Panc1 (cell line): ENCODE data around the gene SIM2. TPM values are rescaled to one million over a fixed set of nuclear protein-coding genes. Genes with fewer than 3 reads are reported as not detected.

Source experiments
- ATAC-seq: fragments of 200-7000 bp; cut with Tn5 transposase; 2 replicates; pipeline ENCODE4 v1.9.1; 2020; ENCODE audit warnings: mild to moderate bottlenecking, moderate library complexity
- BruUV-seq: library from RNA; stranded (reverse); fragments of 400-500 nt; replicated peaks from 2 replicates; lab custom pipeline; 2021; lab: Mats Ljungman, UMichigan
- CTCF ChIA-PET: fragments of 300-600 bp; sonication (Branson Sonifier 250); formaldehyde crosslinking; loops from one replicate; lab custom pipeline; 2022; ENCODE audit warnings: antibody characterized with exemption; lab: Charles Lee
- POLR2A ChIA-PET: fragments of 300-600 bp; sonication (Branson Sonifier 250); formaldehyde crosslinking; loops from one replicate; lab custom pipeline; 2022; ENCODE audit warnings: antibody characterized with exemption; lab: Charles Lee
- DNase-seq: peaks from one replicate; pipeline ENCODE4 v3.0.0-alpha.2; 2010; ENCODE audit warnings: low read depth, low spot score
- H3K27ac ChIP-seq: 2 replicates; pipeline ENCODE4 v1.5.1; 2011; ENCODE audit warnings: mild to moderate bottlenecking, low read length, inconsistent platforms
- H3K27me3 ChIP-seq: fragments of 200-500 bp; sonication (Bioruptor generic); 2 replicates; pipeline ENCODE4 v1.6.0; 2014; ENCODE audit warnings: low read length, inconsistent platforms; ENCODE audit not compliant: control insufficient read depth, insufficient read depth
- H3K36me3 ChIP-seq: fragments of 200-500 bp; sonication (Bioruptor generic); 2 replicates; pipeline ENCODE4 v1.5.1; 2014; ENCODE audit warnings: inconsistent platforms, mild to moderate bottlenecking, low read length, moderate library complexity; ENCODE audit not compliant: control insufficient read depth, insufficient read depth
- H3K4me1 ChIP-seq: 2 replicates; pipeline ENCODE4 v1.5.1; 2011; ENCODE audit warnings: inconsistent platforms, mild to moderate bottlenecking, low read length, moderate library complexity; ENCODE audit not compliant: control insufficient read depth, insufficient read depth
- H3K4me3 ChIP-seq, 2 experiments: 2 replicates each; pipeline ENCODE4 v1.5.1; 2011 to 2012; ENCODE audit warnings: low read depth in 2 of 2, low read length in 2 of 2, mild to moderate bottlenecking in 2 of 2, inconsistent platforms in 1 of 2, moderate library complexity in 1 of 2
- H3K9me3 ChIP-seq: fragments of 200-500 bp; sonication (Bioruptor generic); 2 replicates; pipeline ENCODE4 v1.5.1; 2014; ENCODE audit warnings: low read depth, mild to moderate bottlenecking, inconsistent platforms, low read length, moderate library complexity; ENCODE audit not compliant: control insufficient read depth, insufficient read depth
- CTCF ChIP-seq: fragments of 450-650 bp; IDR thresholded peaks from 2 replicates; pipeline ENCODE4 v1.5.1; 2017; ENCODE audit warnings: mild to moderate bottlenecking
- POLR2AphosphoS5 ChIP-seq: IDR thresholded peaks from 2 replicates; pipeline ENCODE4 v1.6.1; 2012; ENCODE audit warnings: mild to moderate bottlenecking, low read depth, low read length, moderate library complexity
- REST ChIP-seq, 2 experiments: IDR thresholded peaks; 2 replicates each; pipeline ENCODE4 v1.6.1; 2011 to 2012; ENCODE audit warnings: low read depth in 2 of 2, control low read depth in 1 of 2, low read length in 1 of 2, mild to moderate bottlenecking in 1 of 2, moderate library complexity in 1 of 2; ENCODE audit not compliant: insufficient read depth in 1 of 2
- SIN3A ChIP-seq: IDR thresholded peaks from 2 replicates; pipeline ENCODE4 v1.6.1; 2012; ENCODE audit warnings: low read depth, mild to moderate bottlenecking, low read length, moderate library complexity, borderline replicate concordance; ENCODE audit not compliant: insufficient read depth
- TCF7L2 ChIP-seq: IDR thresholded peaks from 2 replicates; pipeline ENCODE4 v1.6.1; 2011; ENCODE audit warnings: mild to moderate bottlenecking, low read depth, low read length, inconsistent platforms
- in situ Hi-C: cut with HindIII; loops from 2 replicates; pipeline ENCODE4 v1.10.0; 2016; ENCODE audit warnings: low sequenced_read_pairs, low pct_unique_long_range_greater_than_20kb
- intact Hi-C: fragments of 100-400 bp; cut with micrococcal nuclease; formaldehyde crosslinking; loops from one replicate; pipeline ENCODE4 v1.10.0; 2022; ENCODE audit not compliant: unreplicated experiment
- total RNA-seq: library from RNA; stranded (reverse); gene quantifications from one replicate; pipeline ENCODE4 v1.2.1, GENCODE V29; 2021; ENCODE audit not compliant: unreplicated experiment

SIM2 gene
- total RNA-seq, 1 experiment from 2014 or later = 11.5 TPM

- BruUV-seq = no TSS peak
- in situ Hi-C loops (no loop called here), intact Hi-C loops (no loop called here)
- ATAC-seq = no peak
- Histone ChIP-seq H3K36me3 (no peaks in the 10 kb centered on the region), H3K4me3 (no peak overlapping the region), H3K27me3 (no peaks in the 10 kb centered on the region), H3K27ac (no peak overlapping the region), H3K4me1 (no peaks in the 10 kb centered on the region), H3K9me3 (no peaks in the 10 kb centered on the region)
- DNase-seq = no peak
- ChIA-PET POLR2A (no interaction called here), CTCF (no interaction called here)
- TF ChIP-seq SIN3A (no peak), POLR2AphosphoS5 (no peak), TCF7L2 (no peak), REST (IDR thresholded peaks at IDR 0.05; ENCODE audit: insufficient read depth in 1 of 2, low read depth in 2 of 2, low read length in 1 of 2) (no peak), CTCF (no peak)
Observed at GRCh38 chr21:36734367-36735200, 35.7 kb downstream of the SIM2 start.

GRCh38 chr21:36735201-36735515, 36.2 kb downstream of the SIM2 start:
- H3K4me3 ChIP-seq = no peak overlapping the region
- intact Hi-C loops (no loop called here), in situ Hi-C loops (no loop called here)
- POLR2A ChIA-PET = no interaction called here
- no peaks in the 10 kb centered on the region for H3K36me3 ChIP-seq
- DNase-seq (no peak), ATAC-seq (no peak)
- no peaks in the 10 kb centered on the region for H3K4me1 ChIP-seq
- TF ChIP-seq CTCF = no peak
- TF ChIP-seq TCF7L2 = no peak
- TF ChIP-seq SIN3A = no peak
- TF ChIP-seq REST (IDR thresholded peaks at IDR 0.05; ENCODE audit: insufficient read depth in 1 of 2, low read depth in 2 of 2, low read length in 1 of 2) = no peak
- TF ChIP-seq POLR2AphosphoS5 = no peak
- H3K9me3 ChIP-seq = no peaks in the 10 kb centered on the region
- H3K27me3 ChIP-seq = no peaks in the 10 kb centered on the region
- no peak overlapping the region for H3K27ac ChIP-seq
- BruUV-seq = no TSS peak
- CTCF ChIA-PET = no interaction called here
